ENCODE measurements around the gene ENPP3. TPM values are rescaled to one million over a fixed set of nuclear protein-coding genes. Genes with fewer than 3 reads are reported as not detected.
A peak's percentile ranks its signal among the peaks of the same experiment; 100 is the strongest.

The ENPP3 gene
- total and polyA plus RNA-seq, 3 donors from 2014 or later = 1.6 to 3.3 (median 2.8) TPM

- no peaks in the 10 kb centered on the region for H3K27me3 ChIP-seq
- H3K4me1 ChIP-seq = no peaks in the 10 kb centered on the region
- H3K36me3 ChIP-seq (ENCODE audit: low read depth, missing control alignments) = no peaks in the 10 kb centered on the region
- TF ChIP-seq POLR2A (IDR thresholded peaks at IDR 0.05) = no peak
- TF ChIP-seq, protein P1, sequence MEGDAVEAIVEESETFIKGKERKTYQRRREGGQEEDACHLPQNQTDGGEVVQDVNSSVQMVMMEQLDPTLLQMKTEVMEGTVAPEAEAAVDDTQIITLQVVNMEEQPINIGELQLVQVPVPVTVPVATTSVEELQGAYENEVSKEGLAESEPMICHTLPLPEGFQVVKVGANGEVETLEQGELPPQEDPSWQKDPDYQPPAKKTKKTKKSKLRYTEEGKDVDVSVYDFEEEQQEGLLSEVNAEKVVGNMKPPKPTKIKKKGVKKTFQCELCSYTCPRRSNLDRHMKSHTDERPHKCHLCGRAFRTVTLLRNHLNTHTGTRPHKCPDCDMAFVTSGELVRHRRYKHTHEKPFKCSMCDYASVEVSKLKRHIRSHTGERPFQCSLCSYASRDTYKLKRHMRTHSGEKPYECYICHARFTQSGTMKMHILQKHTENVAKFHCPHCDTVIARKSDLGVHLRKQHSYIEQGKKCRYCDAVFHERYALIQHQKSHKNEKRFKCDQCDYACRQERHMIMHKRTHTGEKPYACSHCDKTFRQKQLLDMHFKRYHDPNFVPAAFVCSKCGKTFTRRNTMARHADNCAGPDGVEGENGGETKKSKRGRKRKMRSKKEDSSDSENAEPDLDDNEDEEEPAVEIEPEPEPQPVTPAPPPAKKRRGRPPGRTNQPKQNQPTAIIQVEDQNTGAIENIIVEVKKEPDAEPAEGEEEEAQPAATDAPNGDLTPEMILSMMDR (IDR thresholded peaks at IDR 0.05) = no peak
- intact Hi-C loops (cut with DNase I; ENCODE audit: low total_unique reads) = no loop called here
- no peak for DNase-seq
- H3K27ac ChIP-seq = no peak overlapping the region
- WGBS, 2 donors = 92 to 95% methylated on average over 4 of the region's 4 CpGs
- no peaks in the 10 kb centered on the region for H3K9me3 ChIP-seq
- no peak overlapping the region for H3K4me3 ChIP-seq
Observed at GRCh38 chr6:131615275-131615674, 21.8 kb upstream of the ENPP3 start.

DNA sequence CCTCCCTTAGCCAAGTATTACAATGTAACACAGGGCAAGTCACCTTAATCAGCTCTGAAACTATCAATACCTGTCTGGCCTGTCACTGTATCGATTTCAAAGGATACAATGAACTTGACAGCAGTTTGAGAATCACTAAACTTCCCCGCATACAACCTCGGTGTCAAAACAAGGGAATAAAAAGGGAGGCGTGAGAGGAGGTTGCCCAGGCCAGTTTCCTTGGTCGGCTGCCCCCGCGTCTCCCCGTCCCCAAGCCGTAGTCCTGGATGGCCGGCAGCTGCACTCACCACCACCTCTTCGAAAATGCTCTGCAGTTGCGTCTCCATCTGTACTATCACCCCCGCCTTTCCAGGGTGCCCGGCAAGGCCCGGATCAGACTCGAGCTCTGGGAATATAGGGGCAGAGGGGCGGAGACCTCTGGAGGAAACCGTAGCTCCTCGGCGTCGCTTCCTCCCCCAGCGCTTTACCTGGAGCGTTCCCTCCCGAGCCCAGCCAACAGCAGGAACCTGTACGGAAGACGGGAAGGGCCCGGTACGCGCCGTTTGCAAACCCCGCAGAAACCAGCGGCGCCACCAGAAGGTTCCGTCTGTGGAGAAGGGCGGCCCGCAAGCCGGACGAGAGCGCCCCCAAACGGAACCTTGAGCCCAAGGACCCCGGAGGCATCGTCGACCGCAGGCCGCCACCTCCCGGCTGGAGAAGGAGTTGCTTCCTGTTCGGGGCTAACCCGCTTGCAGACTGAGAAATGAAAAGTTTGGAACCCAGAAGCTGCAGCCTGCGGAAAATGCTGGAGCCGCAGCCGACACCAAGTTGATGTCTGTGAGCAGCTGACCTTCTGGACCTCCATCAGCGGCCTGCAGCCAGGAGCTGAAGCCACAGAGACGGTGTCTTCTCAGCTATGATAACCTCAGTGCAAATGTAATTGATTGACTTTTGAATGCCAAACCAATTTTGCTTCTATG, 9.1 kb upstream of the ENPP3 start, which contains the start of gene MED23:
TSS of gene MED23 (minus strand) at position 519 of the 959 bp plus-strand sequence. CDS start at position 326, 193 bp downstream.
- Histone ChIP-seq H3K9me3 (no peaks in the 10 kb centered on the region), H3K4me3 (peak within 1 kb of the TSS; percentile 76 to 88), H3K36me3 (ENCODE audit: low read depth, missing control alignments) (no peaks in the 10 kb centered on the region), H3K4me1 (peaks cover 21% of the 10 kb centered on the region), H3K27me3 (no peaks in the 10 kb centered on the region), H3K27ac (peak within 1 kb of the TSS; percentile 31 to 82)
- 0% methylated on average over 30 to 53 of the region's 53 CpGs for WGBS, 2 donors
- intact Hi-C loops (cut with DNase I; ENCODE audit: low total_unique reads) = no loop called here
- DNase-seq = peak; percentile 94
- TF ChIP-seq POLR2A (IDR thresholded peaks at IDR 0.05) = no peak
- TF ChIP-seq, protein P1 (IDR thresholded peaks at IDR 0.05) = peak; percentile 85 to 89 (median 89)

DNA sequence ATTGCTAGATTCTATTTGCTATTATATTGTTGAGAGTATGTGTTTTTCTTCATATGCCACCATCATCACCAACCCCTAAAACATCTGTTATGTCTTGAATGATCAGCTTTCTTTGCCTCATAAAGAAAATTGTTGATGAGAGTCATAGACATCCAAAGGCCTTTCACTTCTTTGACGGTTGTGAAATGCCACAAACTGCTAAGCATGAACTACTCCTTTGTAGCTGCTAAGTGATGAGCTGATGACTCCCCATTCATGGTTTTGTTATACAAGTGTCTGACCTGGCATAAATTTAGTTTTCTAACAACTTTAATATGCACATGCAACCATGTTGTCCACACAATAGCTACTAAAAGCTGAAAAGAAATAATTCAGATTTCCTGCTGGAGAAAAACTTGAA, 8.4 kb upstream of the ENPP3 start:
- peaks cover 21% of the 10 kb centered on the region for H3K4me1 ChIP-seq
- 21 to 33% methylated on average over 1 of the region's 1 CpG for WGBS, 2 donors
- TF ChIP-seq, protein P1 (IDR thresholded peaks at IDR 0.05) = no peak
- no peak for TF ChIP-seq POLR2A (IDR thresholded peaks at IDR 0.05)
- H3K4me3 ChIP-seq = peak overlapping the region; percentile 76 to 88
- intact Hi-C loops (cut with DNase I; ENCODE audit: low total_unique reads) = no loop called here
- H3K36me3 ChIP-seq (ENCODE audit: low read depth, missing control alignments) = no peaks in the 10 kb centered on the region
- no peaks in the 10 kb centered on the region for H3K9me3 ChIP-seq
- H3K27me3 ChIP-seq = no peaks in the 10 kb centered on the region
- DNase-seq = no peak
- no peak overlapping the region for H3K27ac ChIP-seq

GRCh38 chr6:131629651-131630050, 7.5 kb upstream of the ENPP3 start:
- DNase-seq = peak; percentile 81
- Histone ChIP-seq H3K27me3 (no peaks in the 10 kb centered on the region), H3K27ac (peak overlapping the region in 1 of 2 donors; percentile 5), H3K4me3 (no peak overlapping the region), H3K4me1 (peaks cover 21% of the 10 kb centered on the region), H3K36me3 (ENCODE audit: low read depth, missing control alignments) (no peaks in the 10 kb centered on the region), H3K9me3 (no peaks in the 10 kb centered on the region)
- intact Hi-C loops (cut with DNase I; ENCODE audit: low total_unique reads) = no loop called here
- TF ChIP-seq POLR2A (IDR thresholded peaks at IDR 0.05) = no peak
- TF ChIP-seq, protein P1 (IDR thresholded peaks at IDR 0.05) = no peak
- WGBS, 2 donors = 20 to 43% methylated on average over 2 of the region's 2 CpGs

Data from testis (tissue), 3 donors.